HG03103 (cell line): ENCODE data around the gene S1PR1.

Source experiments
- ATAC-seq: cut with Tn5 transposase; IDR thresholded peaks from one replicate; pipeline ENCODE4 v1.9.1; 2021; ENCODE audit warnings: low read depth; ENCODE audit not compliant: unreplicated experiment

The S1PR1 gene

DNA sequence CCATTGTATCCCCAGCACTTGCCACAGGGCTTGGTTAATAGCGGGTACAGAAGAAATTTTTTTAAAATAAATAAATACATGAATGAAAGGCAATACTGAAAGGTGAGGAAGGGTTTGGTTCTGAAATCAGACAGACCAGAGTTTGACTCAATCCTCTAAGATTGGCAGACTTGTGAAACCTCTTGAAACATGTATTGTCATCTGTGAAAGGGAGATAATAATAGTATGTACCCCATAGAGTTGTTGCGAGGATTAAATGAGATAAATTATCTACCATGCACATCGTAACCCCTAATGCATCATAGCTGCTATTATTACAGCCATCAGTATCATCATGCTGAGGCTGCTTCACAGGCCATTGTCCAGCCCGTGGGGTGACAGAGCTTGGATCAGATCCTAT lies 41.4 kb downstream of the S1PR1 start:
- ATAC-seq, result no peak

GRCh38 chr1:101278845-101279244 lies 42.0 kb downstream of the S1PR1 start:
- no peak for ATAC-seq

DNA sequence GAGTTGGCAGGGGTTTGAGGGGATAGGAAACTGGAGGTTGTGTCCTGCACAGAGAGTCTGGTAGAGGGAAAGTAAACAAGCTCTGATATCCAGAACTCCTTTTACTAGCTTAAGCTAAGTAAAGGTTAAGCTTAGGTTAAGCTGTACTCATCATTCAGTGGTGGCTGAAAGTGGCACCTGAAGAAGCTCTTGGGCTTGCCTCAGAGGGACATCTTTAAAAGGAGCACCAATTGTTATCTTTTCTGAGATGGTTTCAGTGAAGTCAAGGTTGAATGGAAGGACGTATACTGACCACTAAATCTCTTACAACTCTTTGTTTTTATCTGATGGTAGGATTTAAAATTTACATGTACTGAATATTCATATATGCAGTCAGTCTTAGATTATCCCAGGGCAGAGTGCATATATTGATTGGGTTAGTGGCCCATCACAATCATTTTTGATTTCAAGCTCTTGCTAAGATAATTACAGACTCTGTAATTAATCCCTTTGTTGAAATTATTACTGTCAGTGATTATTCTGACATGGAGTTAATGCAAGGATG lies 43.3 kb downstream of the S1PR1 start:
- ATAC-seq, result no peak

DNA sequence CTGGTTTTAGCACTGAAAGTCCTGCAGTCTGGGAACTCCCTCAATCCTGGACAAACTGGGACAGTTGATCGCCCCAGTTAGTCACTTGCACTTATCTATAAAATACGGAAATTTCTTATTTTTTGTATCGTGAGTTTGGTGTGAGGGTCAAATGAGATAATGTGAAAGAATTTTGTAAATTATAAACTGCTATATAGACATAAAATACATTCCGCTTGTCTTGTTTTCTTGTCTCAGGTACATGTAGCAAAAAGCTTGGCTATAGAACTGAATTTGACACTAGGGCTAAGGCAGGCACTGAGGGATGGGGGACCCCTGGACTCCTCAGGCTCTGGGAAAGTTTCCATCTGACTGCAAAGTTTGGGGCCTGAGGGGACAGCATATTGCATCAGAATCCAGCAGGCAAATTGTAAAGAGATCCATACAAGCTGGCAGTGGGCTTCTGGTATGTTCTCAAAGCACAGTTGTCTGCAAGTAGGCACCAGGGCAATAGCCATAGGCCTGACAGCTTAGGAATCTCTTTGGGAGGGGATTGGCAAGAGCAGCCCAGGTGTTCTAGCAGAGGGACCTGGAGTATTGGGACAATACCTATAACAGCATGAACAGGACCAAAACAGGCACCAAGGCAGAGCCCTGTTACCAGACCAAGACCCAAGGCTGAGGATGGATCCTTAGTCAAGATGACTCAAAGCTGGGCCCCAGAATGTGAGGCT lies 44.3 kb downstream of the S1PR1 start:
- ATAC-seq, result no peak

GRCh38 chr1:101281751-101282150 lies 44.9 kb downstream of the S1PR1 start:
- no peak for ATAC-seq

DNA sequence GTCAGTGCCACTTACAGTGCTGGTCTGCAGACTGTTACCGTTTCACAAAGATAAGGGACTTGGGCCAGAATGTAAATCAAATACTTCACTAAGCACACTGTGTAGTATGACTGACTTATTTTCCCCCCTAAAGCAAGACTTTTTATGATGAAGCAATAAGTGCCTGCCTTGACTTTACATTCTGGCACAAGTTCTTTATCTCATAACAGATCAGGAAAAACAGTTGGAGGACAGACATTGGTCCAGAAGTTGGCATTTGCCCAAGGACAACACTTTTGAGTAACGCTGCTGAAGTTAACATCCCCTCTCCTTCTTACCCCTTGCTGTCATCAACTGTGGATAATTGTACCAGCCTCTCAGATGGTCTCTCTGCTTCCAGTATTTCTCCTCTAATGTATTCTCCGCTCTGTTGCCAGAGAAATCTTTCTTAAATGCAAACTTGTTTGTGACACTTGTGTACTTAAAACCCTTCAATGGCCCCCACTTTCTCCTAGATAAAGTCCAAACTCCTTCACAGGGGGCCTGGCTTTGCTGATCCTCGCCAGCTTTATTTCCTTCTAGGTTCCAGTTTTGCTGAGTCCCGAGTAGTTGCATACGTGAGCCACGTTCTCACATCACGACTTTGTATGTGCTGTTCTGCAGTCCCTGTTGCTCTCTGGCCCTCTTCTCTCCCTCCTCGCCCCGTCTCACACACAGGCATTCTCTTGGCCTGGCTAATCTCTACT lies 45.7 kb downstream of the S1PR1 start:
- ATAC-seq, result no peak

- no peak for ATAC-seq
These were observed 46.6 kb downstream of the S1PR1 start for GRCh38 chr1:101283443-101283842.

DNA sequence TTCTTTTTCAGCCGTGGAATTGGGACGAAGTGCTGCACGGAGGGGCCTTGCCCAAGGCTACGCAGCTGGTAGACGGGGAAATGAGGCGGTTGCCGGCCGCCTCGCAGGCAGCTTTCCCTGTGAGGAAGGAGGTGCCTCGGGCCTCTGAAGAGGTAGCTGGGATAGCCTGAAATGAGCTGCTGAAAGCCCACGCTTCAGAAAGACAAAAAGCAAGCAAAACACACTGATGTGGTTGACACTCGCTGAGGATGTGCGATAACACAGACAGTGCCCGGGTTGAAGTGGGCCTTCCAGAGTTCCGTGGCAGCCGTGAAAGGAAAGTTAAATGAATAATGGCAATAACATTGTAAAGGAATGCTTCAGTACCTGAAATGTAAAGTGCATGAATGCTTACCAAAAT lies 47.2 kb downstream of the S1PR1 start:
- ATAC-seq, result no peak

- no peak for ATAC-seq
These were observed 47.9 kb downstream of the S1PR1 start for GRCh38 chr1:101284622-101285218.

- no peak for ATAC-seq
These were observed 49.2 kb downstream of the S1PR1 start for GRCh38 chr1:101285922-101286570.

DNA sequence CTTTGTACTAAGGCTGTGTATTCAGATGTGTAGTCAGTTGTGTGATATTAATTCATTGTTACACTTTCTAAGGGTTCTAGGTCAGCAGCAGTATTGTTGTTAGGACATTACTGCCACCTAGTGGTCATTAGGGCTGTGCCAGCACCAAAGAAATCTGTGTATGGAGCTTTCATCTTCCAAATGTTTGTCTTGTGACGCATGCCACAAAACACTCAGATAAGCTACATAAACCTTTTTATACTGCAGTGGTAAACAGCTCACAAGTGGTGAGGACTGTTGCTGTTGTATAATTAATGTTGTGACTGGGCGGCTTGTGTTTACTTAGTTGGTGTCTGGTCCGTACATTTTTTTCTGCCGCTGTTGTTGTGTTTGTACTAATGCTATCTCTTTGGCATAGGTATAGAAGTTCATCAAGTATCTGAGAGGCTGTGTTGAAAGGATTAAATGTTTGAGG lies 51.7 kb downstream of the S1PR1 start:
- ATAC-seq, result peak; percentile 41

- no peak for ATAC-seq
These were observed 53.5 kb downstream of the S1PR1 start for GRCh38 chr1:101290119-101290921.
